ENCODE measurements around the gene SRA1.

GRCh38 chr5:140549237-140550144 is 7.8 kb downstream of the SRA1 start:
- TF ChIP-seq CTCF (IDR thresholded peaks at IDR 0.05) (no peak), POLR2A (IDR thresholded peaks at IDR 0.05) (no peak)
